WTC11 (cell line): ENCODE data around the gene ZNF521. TPM values are rescaled to one million over a fixed set of nuclear protein-coding genes. Genes with fewer than 3 reads are reported as not detected.

Experiments used
- ATAC-seq: fragments of 200-7000 bp; cut with Tn5 transposase; 2 replicates; pipeline ENCODE4 v1.10.0; 2021; ENCODE audit warnings: mild to moderate bottlenecking, moderate library complexity
- CTCF ChIA-PET: fragments of 300-600 bp; sonication (Branson Sonifier 250); formaldehyde crosslinking; loops from one replicate; lab custom pipeline; 2021; ENCODE audit warnings: antibody characterized with exemption; lab: Charles Lee
- POLR2A ChIA-PET: fragments of 350-600 bp; sonication (Branson Sonifier 250); formaldehyde crosslinking; loops from one replicate; lab custom pipeline; 2021; ENCODE audit warnings: antibody characterized with exemption; lab: Charles Lee
- DNase-seq: peaks from one replicate; pipeline ENCODE4 v3.0.0; 2021; ENCODE audit warnings: low spot score
- H3K27ac Mint-ChIP-seq: 2 replicates; pipeline ENCODE4 v1.8.0; 2021; ENCODE audit warnings: mixed read lengths
- H3K27me3 Mint-ChIP-seq: 2 replicates; pipeline ENCODE4 v1.8.0; 2021; ENCODE audit warnings: low read depth, mild to moderate bottlenecking, moderate library complexity, mixed read lengths
- H3K36me3 Mint-ChIP-seq: 2 replicates; pipeline ENCODE4 v1.8.0; 2021; ENCODE audit warnings: mixed read lengths
- H3K4me1 Mint-ChIP-seq: 2 replicates; pipeline ENCODE4 v1.8.0; 2022; ENCODE audit warnings: mixed read lengths
- H3K4me3 Mint-ChIP-seq: 2 replicates; pipeline ENCODE4 v1.8.0; 2021; ENCODE audit warnings: mild to moderate bottlenecking, moderate library complexity, mixed read lengths
- H3K9me3 Mint-ChIP-seq: 2 replicates; pipeline ENCODE4 v1.8.0; 2021; ENCODE audit warnings: mixed read lengths
- ATF2 ChIP-seq: sonication (generic); formaldehyde crosslinking; IDR thresholded peaks from 2 replicates; pipeline ENCODE4 v1.8.1; 2022; ENCODE audit warnings: low read depth, missing genetic modification reagents, borderline replicate concordance
- CBFB ChIP-seq: sonication (generic); formaldehyde crosslinking; IDR thresholded peaks from 2 replicates; pipeline ENCODE4 v1.8.1; 2022; ENCODE audit warnings: mild to moderate bottlenecking, low read depth, missing genetic modification reagents
- CREM ChIP-seq: sonication (generic); formaldehyde crosslinking; IDR thresholded peaks from 2 replicates; pipeline ENCODE4 v1.8.1; 2022; ENCODE audit warnings: mild to moderate bottlenecking, missing genetic modification reagents, moderate library complexity
- ERG ChIP-seq: fragments of 250-450 bp; sonication (Bioruptor Pico); IDR thresholded peaks from 2 replicates; pipeline ENCODE4 v1.8.0; 2021; ENCODE audit warnings: mild to moderate bottlenecking
- HMGA2 ChIP-seq: fragments of 250-450 bp; sonication (Bioruptor Pico); IDR thresholded peaks from 2 replicates; pipeline ENCODE4 v1.4.0; 2021; ENCODE audit warnings: mild to moderate bottlenecking, moderate library complexity
- NFYB ChIP-seq: sonication (generic); formaldehyde crosslinking; conservative IDR thresholded peaks from 2 replicates; pipeline ENCODE4 v1.8.0; 2022; ENCODE audit warnings: low read depth, missing genetic modification reagents
- TP53 ChIP-seq: sonication (generic); formaldehyde crosslinking; IDR thresholded peaks from 2 replicates; pipeline ENCODE4 v1.8.1; 2023; ENCODE audit warnings: mild to moderate bottlenecking, missing genetic modification reagents
- ZNF219 ChIP-seq: sonication (generic); formaldehyde crosslinking; IDR thresholded peaks from 2 replicates; pipeline ENCODE4 v1.8.0; 2023; ENCODE audit warnings: missing genetic modification reagents, mild to moderate bottlenecking, borderline replicate concordance
- ZNF396 ChIP-seq: fragments of 250-450 bp; sonication (Bioruptor Pico); IDR thresholded peaks from 2 replicates; pipeline ENCODE4 v1.8.0; 2021; ENCODE audit warnings: mild to moderate bottlenecking, moderate library complexity, borderline replicate concordance
- total RNA-seq: library from RNA; stranded (reverse); gene quantifications from 3 replicates; pipeline ENCODE4 v1.2.3, GENCODE V29; 2021
- TF ChIP-seq, protein P1 (sequence below): sonication (generic); formaldehyde crosslinking; IDR thresholded peaks from 2 replicates; pipeline ENCODE4 v1.8.1; 2023; ENCODE audit warnings: mild to moderate bottlenecking, moderate library complexity, missing genetic modification reagents
- TF ChIP-seq, protein P2 (sequence below): fragments of 250-450 bp; sonication (Bioruptor Pico); IDR thresholded peaks from 2 replicates; pipeline ENCODE4 v2.1.2; 2022; ENCODE audit warnings: mild to moderate bottlenecking, moderate library complexity
- TF ChIP-seq, protein P3 (sequence below): sonication (generic); formaldehyde crosslinking; IDR thresholded peaks from 2 replicates; pipeline ENCODE4 v1.8.0; 2022; ENCODE audit warnings: mild to moderate bottlenecking, missing genetic modification reagents
- TF ChIP-seq, protein P4 (sequence below): sonication (generic); formaldehyde crosslinking; IDR thresholded peaks from 2 replicates; pipeline ENCODE4 v1.8.0; 2022; ENCODE audit warnings: missing genetic modification reagents

Gene ZNF521
- total RNA-seq, 1 experiment from 2014 or later, result 15.3 TPM

- DNase-seq, result no peak
- POLR2A ChIA-PET, result no interaction called here
Observed at GRCh38 chr18:25225151-25225550, 126.8 kb downstream of the ZNF521 start.

GRCh38 chr18:25223899-25224886 is 127.8 kb downstream of the ZNF521 start:
- Mint-ChIP-seq H3K36me3 (peaks cover 17% of the 10 kb centered on the region), H3K27ac (no peak overlapping the region), H3K4me1 (peaks cover 18% of the 10 kb centered on the region)

More at GRCh38 chr18:25225151-25225550, 126.8 kb downstream of the ZNF521 start:
- Mint-ChIP-seq H3K36me3 (peaks cover 17% of the 10 kb centered on the region), H3K9me3 (no peaks in the 10 kb centered on the region), H3K27ac (no peak overlapping the region), H3K4me1 (peaks cover 20% of the 10 kb centered on the region), H3K4me3 (no peak overlapping the region), H3K27me3 (no peaks in the 10 kb centered on the region)
- no peak for TF ChIP-seq CBFB (CRISPR knock-in tag)
- TF ChIP-seq ATF2, result no peak
- no peak for TF ChIP-seq ZNF219 (CRISPR knock-in tag)
- TF ChIP-seq NFYB (CRISPR knock-in tag), result no peak
- TF ChIP-seq, protein P1, sequence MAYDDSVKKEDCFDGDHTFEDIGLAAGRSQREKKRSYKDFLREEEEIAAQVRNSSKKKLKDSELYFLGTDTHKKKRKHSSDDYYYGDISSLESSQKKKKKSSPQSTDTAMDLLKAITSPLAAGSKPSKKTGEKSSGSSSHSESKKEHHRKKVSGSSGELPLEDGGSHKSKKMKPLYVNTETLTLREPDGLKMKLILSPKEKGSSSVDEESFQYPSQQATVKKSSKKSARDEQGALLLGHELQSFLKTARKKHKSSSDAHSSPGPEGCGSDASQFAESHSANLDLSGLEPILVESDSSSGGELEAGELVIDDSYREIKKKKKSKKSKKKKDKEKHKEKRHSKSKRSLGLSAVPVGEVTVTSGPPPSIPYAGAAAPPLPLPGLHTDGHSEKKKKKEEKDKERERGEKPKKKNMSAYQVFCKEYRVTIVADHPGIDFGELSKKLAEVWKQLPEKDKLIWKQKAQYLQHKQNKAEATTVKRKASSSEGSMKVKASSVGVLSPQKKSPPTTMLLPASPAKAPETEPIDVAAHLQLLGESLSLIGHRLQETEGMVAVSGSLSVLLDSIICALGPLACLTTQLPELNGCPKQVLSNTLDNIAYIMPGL (CRISPR knock-in tag), result no peak
- no peak for TF ChIP-seq CREM (CRISPR knock-in tag)
- no peak for TF ChIP-seq ZNF396 (CRISPR knock-in tag)
- TF ChIP-seq, protein P2, sequence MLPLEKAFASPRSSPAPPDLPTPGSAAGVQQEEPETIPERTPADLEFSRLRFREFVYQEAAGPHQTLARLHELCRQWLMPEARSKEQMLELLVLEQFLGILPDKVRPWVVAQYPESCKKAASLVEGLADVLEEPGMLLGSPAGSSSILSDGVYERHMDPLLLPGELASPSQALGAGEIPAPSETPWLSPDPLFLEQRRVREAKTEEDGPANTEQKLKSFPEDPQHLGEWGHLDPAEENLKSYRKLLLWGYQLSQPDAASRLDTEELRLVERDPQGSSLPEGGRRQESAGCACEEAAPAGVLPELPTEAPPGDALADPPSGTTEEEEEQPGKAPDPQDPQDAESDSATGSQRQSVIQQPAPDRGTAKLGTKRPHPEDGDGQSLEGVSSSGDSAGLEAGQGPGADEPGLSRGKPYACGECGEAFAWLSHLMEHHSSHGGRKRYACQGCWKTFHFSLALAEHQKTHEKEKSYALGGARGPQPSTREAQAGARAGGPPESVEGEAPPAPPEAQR, result no peak
- CTCF ChIA-PET, result no interaction called here
- ATAC-seq, result no peak

More at GRCh38 chr18:25223899-25224886, 127.8 kb downstream of the ZNF521 start:
- Mint-ChIP-seq H3K27me3 (no peaks in the 10 kb centered on the region), H3K4me3 (no peak overlapping the region), H3K9me3 (no peaks in the 10 kb centered on the region)
- CTCF ChIA-PET, result no interaction called here
- no peak for TF ChIP-seq ATF2
- TF ChIP-seq, protein P3, sequence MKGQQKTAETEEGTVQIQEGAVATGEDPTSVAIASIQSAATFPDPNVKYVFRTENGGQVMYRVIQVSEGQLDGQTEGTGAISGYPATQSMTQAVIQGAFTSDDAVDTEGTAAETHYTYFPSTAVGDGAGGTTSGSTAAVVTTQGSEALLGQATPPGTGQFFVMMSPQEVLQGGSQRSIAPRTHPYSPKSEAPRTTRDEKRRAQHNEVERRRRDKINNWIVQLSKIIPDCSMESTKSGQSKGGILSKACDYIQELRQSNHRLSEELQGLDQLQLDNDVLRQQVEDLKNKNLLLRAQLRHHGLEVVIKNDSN, result no peak
- no peak for TF ChIP-seq ERG
- no peak for TF ChIP-seq TP53 (CRISPR knock-in tag)
- TF ChIP-seq HMGA2 (CRISPR knock-in tag), result no peak
- TF ChIP-seq, protein P4, sequence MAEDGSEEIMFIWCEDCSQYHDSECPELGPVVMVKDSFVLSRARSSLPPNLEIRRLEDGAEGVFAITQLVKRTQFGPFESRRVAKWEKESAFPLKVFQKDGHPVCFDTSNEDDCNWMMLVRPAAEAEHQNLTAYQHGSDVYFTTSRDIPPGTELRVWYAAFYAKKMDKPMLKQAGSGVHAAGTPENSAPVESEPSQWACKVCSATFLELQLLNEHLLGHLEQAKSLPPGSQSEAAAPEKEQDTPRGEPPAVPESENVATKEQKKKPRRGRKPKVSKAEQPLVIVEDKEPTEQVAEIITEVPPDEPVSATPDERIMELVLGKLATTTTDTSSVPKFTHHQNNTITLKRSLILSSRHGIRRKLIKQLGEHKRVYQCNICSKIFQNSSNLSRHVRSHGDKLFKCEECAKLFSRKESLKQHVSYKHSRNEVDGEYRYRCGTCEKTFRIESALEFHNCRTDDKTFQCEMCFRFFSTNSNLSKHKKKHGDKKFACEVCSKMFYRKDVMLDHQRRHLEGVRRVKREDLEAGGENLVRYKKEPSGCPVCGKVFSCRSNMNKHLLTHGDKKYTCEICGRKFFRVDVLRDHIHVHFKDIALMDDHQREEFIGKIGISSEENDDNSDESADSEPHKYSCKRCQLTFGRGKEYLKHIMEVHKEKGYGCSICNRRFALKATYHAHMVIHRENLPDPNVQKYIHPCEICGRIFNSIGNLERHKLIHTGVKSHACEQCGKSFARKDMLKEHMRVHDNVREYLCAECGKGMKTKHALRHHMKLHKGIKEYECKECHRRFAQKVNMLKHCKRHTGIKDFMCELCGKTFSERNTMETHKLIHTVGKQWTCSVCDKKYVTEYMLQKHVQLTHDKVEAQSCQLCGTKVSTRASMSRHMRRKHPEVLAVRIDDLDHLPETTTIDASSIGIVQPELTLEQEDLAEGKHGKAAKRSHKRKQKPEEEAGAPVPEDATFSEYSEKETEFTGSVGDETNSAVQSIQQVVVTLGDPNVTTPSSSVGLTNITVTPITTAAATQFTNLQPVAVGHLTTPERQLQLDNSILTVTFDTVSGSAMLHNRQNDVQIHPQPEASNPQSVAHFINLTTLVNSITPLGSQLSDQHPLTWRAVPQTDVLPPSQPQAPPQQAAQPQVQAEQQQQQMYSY (CRISPR knock-in tag), result no peak
- POLR2A ChIA-PET, result no interaction called here
- DNase-seq, result no peak
- ATAC-seq, result no peak
